ENCODE results near the gene NDRG3.
A peak's percentile ranks its signal among the peaks of the same experiment; 100 is the strongest.

The NDRG3 gene

DNA sequence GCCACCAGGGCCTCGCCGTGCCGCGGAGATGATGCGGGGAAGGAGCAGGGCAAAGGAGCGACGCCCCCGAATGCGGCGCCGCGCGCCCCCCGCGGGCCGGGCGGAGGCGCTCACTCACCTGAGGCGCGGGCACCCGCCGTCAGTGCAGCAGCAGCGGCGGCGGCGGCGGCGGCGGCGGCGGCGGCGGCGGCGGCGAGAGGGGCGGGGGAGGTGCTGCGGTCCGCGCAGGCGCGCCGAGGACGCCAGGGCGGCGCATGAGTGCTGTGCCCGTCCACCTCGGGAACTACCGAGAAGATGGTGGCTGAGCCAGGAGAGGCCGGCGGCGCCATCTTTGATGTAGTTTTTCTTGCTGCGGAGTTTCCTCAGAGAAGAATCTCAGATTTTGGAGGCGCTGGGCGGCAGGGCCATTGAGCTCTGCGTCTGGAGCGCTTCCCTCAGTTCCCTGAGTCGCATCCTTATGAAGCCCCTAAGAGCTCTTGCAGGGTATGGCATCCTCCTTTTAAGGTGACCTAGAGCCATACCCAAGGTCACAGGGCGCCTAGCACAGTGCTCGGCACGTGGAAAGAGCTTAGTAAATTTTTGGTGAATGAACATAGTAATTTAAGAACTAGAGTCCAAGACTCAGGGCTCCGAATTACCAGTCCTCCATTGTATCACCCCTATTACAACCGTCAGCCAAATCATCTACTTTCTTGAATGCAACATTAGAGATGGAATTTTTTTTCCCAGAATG is at the start of gene NDRG3:
TSS of gene NDRG3 (minus strand) at position 164 of the 733 bp plus-strand sequence. CDS start 24,355 bp downstream, outside the sequence.
- peak; percentile 27 to 95 (median 85) for DNase-seq

DNA sequence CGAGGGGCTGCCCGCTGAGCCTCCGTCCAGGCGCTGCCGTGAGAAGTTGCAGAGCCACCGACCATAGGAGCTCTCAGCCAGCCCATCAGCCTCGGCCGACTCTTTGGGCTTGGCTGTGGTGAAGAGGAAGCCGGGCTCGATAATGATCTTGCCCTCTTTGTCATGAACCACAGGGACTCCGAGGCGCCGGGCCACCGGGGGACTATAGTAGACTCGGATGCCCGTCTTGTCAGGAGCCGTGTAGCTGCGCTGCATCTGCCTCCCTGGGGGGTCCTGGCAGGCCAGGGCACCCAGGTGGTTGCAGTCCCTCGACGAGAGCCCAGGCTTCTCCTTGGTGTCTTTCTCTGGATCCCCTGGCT is 48.2 kb upstream of the NDRG3 start:
- no peak for DNase-seq

DNA sequence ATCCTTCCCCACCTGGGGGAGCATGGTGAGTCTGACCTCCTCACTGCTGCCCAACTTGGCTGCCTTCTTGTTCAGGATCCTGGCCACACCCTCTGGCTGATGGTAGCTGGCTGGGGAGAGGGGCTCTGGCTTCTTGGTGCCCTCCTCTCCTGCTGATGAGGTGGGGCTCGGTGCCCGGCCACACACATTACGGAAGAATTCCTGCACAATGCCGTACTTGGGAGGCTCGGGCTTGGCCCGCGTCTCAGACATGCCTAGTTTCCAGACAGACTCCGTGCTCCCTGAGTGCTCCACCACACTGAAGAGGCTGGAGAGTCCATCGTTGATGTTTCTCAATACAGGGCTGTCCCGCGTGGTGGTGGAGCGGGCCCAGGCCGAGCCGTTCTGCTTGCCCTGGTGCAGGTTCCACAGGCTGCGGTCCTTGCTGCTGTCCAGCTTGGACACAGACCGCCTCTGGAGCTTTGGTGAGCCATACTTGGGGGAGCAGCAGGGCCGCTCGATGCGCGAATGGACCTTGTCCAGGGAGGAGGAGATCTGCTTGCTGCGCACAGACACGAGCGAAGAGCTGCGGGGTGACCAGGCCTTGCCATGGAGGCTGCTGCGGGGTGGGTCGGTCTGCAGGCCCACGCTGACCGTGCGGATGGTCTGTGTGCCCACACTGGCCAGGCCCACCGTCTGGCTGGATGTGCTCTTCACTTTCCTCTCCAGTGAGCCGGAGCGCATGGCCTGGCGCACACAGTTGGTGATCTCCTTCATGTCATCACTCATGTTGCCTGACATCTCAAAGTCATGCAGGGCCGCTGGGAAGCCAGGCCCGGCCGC is 47.6 kb upstream of the NDRG3 start:
- DNase-seq, result no peak

DNA sequence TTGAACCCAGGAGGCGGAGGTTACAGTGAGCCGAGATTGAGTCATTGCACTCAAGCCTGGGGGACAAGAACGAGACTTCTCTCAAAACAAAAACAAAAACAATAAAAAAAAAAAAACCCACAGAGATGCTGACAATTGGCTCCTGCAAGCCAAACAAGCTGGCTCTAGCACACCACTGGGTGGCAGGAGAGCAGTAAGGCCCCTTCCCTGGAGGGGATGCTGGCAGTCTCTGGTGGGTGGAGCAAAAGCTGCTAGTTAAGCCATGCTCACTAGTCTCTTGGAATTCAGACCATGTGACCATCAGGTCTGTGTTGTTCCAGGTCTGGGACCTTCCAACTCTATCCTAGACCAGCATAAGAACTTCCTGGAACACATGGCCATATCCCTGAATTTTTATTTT is 46.5 kb upstream of the NDRG3 start:
- peak in 17 of 51 donors; percentile 8 to 42 (median 22) for DNase-seq

DNA sequence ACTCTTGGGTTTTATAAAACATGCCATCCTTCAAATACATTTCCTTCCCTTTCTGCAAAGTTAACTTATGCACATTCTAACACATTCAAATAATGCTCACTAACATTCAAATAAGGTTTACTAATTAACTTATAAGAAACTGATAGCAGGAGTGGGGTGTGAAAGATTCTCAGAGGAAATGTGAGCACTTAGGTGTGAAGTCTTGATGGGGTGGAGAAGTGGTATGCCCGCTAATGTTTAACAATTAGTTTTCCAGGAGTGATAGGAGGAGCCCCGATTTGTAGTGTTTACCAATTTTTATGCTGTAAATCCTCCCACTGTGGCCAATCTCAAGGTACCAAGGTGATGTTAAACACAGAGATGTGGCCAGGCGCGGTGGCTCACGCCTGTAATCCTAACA is 46.0 kb upstream of the NDRG3 start:
- no peak for DNase-seq

DNA sequence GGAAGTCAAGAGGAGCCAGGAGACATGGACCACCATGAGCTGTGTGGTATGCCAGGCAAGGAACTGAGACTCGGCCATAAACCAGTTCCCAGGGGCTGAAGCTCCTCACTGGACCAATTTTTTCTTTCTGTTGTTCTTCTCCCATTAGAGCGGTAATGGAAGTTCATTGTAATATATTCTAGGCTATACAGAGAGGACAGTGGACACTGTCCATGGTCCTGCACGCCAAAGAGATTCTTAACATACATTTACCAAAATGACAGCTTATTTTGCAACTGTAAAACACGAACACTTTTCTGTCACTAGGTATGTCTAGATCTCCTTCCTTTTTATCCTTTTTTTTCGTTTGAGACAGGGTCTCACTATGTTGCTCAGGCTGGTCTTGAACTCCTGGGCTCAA is 40.8 kb upstream of the NDRG3 start:
- no peak for DNase-seq

DNA sequence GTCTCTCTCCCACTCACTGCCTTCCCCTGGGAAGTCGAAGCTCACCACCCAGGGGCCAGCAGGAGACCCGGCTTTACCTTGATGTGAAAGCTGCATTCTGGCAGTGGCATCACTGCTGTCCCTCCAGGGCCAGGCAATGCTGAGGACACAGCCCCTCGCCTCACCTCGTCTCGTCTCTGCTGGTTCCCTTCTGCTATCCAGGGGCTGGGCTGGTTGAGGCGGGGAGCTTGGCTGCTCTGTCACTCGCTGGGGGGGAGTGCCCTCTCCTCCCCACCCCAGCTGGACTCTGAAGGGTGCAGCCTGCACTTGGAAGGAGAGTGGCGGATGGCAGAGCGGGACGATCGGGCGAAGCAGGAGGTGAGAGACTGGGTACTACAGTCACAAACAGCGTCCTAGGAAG is 40.4 kb upstream of the NDRG3 start:
- no peak for DNase-seq

DNA sequence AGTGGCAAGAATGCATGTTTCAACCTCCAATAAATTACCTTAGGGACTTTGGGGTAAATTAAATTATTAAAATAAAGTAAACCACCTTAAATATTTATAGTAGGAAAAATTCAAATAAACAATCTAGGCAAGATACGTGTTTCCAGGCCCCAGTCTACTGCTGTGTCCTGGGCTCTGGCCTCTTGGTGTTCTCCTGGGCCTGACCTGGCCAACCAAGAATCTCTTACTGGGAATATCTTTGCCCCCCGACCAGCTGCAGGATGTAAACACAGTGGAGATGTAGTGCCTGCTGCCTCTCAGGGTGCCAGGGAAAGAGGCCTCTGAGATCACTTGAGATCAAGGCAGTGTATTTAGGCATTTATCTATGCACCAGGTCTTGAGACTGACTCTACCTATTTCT is 39.4 kb upstream of the NDRG3 start:
- DNase-seq, result no peak

DNA sequence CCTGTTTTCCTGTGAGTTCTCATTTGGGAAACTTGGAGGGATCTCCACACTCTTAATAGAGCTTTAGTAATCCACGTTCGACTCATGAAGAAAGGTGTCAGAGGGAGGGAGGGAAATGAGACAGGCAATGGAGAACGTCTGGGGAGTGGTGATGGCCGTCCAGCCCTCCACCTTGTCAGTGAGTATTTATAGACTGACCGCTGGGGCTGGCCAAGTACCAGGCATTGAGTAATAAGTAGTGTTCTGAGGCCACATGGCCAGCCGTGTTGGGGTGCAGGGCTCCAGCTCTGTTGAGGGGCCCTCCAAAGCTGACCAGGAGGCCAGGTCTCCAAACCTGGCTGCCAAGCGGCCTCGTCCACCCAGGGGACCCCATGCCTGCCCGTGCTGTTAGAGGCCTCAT is 39.0 kb upstream of the NDRG3 start:
- DNase-seq, result no peak

DNA sequence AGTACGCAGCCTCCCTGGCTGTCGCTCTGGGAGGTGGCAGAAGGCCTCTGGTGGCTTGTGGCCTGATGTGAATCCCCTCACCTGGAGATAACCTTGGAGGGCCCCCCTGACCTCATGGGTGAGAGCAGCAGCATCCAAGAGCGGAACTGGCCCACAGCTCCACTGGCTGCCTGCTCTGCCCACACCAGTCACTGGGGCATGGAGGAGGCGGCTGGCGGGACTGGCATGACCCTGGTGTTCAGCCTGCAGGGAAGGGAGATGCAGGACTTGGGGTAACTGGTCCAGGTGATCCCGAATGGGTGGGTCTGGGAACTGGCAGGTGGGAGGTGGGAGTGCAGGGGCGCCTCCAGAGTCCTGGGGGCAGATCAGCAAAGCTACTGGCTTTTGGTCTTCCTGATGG is 38.2 kb upstream of the NDRG3 start:
- no peak for DNase-seq

DNA sequence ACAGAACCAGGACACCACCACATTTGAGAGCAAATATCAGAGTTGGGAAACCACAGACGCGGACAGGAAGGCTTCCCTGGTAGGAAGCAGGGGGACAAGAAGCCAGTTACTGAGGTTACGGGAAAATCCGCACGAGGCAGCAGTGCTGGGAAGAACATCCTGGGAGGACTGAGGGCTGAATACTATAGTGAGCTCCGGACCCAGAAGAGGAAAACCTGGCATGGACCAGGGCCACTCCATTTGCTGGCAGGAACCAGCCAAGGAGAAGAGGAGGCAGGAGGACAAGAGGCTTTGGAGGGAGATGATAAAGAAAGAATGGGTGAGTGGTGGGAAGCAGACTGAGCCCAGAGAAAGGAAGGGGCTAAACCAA is 33.8 kb upstream of the NDRG3 start:
- DNase-seq, result no peak

DNA sequence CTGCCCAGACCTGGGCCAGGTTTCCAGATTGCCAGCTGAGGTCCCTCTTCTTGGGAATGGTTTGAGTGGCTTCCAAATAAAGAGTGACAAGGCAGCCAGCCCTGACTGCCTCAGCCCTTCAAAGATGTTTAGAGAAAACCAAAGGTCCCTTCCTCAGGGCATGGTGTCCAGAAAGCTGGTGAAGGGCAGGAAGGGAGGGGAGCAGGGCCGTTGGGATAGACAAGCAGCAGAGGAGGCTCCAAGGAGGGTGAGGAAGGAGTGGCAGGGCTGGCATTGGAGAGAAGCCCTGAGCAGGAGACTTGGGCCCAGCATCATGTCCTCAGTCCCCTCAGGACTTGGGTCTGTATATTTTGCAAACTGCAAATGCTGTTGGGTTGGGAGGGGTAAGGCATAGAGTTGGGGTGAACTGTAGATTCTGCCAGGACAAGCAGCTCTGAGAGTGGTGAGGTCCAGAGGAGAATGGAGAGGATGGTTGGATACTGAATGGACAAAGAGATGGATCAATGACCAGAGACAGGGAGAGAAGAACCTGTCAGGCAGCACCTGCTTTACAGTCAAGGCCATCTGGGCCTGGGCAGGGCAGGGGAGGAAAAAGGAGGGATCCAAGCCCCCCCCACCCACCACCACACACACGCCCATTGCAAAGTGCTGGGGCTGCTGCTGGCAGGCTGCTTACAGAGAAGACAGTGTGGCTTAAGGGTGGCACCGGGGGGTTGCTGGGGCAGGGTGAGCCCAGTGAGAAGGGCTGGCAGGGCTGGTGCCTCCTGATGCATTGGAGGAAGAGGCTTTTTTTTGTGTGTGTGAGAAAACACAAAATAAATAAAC is 33.2 kb upstream of the NDRG3 start:
- no peak for DNase-seq

DNA sequence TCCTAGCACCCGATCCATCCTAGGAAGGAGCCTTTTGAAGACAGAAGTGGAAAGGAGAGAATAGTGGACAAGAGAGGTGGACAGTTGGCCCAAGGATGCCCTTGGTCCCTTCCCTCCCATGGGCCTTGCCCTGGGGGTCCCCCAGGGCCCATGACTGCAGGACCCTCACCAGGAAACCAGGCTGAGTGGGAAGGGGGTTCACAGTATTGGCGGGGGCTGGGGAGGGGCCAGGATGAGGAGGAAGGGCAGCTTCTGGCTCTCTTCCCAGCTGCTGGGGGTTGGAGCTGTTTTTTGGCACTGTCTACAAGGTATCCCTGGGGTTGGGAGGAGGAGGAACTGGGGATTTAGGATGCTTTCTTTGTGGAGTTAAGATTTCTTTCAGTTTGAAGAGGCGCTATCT is 31.7 kb upstream of the NDRG3 start:
- no peak for DNase-seq

DNA sequence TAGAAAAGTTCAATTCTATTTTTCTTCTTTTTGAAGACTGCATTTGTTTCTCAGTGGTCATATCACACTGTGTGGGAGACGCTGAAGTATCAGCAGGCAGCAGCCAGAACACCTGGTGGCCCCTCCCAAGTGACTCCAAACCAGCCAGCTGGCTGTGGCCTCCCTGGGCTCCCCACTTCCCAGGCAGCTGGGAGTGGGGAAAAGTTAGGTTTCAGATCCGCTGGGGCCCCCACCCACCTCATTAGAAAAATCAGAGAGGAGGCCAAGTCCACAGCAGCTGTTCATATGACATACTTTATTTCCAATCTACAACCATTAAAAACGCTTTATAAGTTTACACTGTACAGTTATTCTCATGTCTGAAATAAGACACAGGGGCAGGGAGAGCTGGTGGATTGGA is 31.3 kb upstream of the NDRG3 start:
- DNase-seq, result no peak

DNA sequence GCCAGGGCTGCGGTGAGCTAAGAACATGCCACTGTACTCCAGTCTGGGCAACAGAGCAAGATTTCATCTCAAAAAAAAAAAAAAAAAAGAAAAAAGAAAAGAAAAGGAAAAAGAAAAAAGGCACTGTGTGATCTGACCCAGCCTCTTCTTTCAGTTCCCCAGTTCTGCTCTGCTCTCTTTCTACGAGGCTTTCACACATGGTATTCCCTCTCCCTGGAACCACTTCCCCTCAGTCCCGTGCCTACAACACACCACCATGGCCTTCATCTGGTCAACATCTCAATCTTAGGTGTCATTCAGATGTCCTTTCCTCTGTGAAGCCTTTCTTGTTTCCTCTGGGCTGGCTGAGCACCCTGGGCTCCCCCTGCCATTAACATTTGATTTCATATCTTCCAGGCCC is 29.9 kb upstream of the NDRG3 start:
- DNase-seq, result no peak

DNA sequence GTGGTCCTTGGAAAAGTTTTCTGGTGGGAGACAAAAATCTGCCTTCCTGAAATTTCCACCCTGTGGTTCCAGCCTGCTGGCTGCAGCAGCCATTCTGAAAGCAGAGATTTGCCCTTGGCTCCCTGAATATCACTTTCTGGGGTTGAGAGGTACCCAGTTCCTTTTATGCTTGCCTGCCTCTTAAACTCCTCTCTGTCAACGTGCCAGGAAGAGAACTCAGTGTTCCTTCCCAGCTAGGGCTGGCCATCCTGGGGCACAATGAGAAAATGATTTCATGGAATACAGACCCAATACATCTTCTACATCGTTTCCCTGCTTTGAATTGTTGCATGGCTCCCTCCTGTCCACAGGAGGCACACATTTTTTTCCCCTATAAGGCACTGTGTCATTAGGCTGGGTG is 29.3 kb upstream of the NDRG3 start:
- no peak for DNase-seq

DNA sequence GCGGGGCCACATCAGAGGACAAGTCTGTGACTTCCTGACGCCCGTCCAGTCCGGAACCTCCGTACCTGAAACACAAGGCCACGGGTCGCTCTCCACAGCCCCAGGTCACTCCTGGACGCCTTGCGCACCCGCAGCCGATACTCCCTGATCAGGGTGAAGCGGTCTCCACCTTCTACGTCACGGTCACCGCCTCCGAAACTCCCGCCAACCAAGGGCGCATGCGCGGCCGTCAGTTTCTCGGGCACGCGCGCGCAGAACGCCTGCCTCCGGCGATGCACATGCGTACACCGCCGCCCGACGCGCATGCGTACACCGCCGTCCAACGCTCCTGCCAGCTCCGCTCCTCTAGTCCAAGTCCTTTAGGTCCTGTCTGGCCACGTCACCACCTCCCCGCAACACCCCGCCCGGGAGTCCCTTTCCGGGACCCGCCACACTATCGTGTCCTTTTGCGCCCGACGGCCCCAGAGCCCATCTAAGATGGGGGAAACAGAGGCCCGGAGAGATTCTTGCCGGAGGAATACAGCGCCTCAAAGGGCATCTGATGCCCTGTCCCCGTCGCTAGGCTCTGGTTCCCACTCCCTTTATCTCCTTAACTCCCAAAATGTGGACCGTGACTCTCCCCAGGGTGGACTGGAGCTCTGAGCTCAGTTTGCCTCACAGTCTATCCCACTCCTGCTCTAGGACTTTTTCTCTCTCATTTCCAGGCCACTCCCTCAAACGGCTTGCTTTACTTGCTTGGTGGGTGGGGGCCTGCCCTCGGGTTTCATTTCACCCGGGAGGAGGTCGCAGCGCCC is 27.9 kb upstream of the NDRG3 start, which contains the start of gene DSN1:
TSS of gene DSN1 (minus strand) at position 167 of the 794 bp plus-strand sequence. CDS start 2,305 bp downstream, outside the sequence.
- DNase-seq, result peak; percentile 69 to 99 (median 89)

DNA sequence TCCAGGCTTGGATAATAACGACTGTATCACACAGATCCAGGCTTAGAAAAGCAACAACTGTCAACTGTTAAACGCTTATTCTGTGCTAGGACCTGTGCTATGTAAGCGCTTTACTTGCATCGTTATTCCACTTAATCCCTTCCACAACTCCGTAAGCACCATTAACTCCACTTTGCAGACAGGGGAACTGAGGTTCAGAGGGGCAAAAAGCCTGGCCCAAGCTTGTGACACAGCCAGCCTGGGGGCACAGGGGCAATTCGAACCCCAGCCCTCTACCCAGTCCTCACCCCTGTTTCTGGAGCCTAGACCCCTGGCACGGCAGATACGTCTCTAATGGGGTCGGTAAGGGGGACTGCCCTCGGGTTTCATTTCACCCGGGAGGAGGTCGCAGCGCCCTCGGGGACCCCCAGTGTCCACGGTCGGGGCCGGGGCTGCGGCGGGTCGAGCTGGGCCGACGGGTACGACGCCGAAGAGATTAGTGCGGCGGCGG is 27.3 kb upstream of the NDRG3 start:
- no peak for DNase-seq

DNA sequence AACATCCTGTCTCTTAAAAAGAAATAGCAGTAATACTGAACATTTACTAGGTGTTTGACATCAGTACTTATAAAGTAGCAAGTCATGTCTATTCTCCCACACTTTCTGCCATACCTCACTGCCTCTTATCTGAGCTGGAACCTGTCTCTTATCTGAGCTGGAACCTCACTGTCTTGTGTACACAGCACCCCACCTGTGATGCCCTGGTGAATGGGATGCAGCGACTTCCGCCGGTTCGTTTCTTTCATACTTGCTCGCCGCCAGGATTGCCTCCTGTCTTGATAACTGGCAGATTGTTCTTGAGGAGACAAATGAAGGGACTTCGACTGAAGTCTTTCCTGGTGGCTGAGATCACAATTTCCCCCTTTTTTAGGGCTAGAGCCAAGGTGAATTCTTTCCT is 24.8 kb upstream of the NDRG3 start:
- no peak for DNase-seq

DNA sequence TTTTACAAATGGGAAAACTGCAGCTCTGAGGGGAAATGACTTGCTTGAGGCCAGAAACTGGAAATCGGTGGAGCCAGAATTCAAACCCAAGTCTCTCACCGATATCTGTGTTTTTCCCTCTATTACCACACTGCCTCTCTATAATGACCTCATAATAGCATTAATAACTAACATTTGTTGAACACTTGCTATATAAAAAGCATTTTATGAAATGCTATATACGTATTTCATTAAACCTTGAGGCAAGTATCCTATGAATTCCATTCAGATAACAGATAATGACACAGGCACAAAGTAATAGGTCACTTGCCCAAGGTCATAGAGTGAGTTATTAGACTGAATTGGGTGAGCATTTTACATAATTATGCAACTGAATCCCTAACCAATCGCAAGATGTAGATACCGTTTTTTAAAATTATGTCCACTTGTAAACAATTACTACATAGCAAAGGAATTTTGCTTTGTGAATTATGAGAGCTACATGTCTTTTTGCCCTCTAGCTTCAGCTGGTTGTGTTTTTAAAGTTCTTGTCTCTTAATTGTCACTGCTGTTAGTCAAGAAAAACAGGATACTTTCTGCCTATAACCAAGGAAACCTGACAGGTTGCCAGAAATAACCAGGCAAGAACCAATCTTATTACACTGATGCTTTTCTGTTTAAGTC is 23.0 kb upstream of the NDRG3 start:
- no peak for DNase-seq

DNA sequence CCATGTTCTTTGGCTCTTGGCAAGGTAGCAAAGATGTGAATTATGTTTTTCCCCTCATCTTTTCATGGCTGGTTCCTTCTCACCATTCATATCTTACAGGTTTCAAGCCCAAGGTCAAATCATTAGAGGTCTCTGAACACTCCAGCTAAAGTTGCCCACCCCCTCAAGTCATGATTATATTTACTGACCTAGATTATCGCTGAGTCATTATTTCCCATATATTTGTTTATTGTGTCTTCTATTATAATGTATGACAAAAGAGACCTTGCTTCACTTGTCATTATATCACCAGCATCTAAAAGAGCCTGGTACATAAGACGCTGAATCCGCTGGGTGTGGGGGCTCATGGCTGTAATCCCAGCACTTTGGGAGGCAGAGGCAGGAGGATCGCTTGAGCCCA is 15.2 kb upstream of the NDRG3 start:
- no peak for DNase-seq
